ENCODE measurements around the gene TMEM273. TPM values are rescaled to one million over a fixed set of nuclear protein-coding genes. Genes with fewer than 3 reads are reported as not detected.

TMEM273 gene
- total RNA-seq, 6 experiments from 2014 or later: 0.86 to 5.3 (median 2.3) TPM

- Histone ChIP-seq H3K27me3 (no peaks in the 10 kb centered on the region), H3K36me3 (no peaks in the 10 kb centered on the region), H3K9me3 (no peaks in the 10 kb centered on the region), H3K27ac (peak within 1 kb of the TSS in 2 of 3 donors; percentile 56 to 59), H3K4me3 (peak within 1 kb of the TSS; percentile 37 to 74 (median 55)), H3K4me1 (peaks cover 0 to 24% (median 0%) of the 10 kb centered on the region in 4 donors)
- WGBS (ENCODE audit: insufficient coverage, low coverage, low lambda C conversion rate, missing lambda C conversion rate): 16% methylated on average over 7 of the region's 95 CpGs
- ATAC-seq: peak; percentile 78 to 82 (median 80)
- no peak for TF ChIP-seq POLR2A (IDR thresholded peaks at IDR 0.05)
- peak in 1 of 4 donors; percentile 9 for TF ChIP-seq CTCF (IDR thresholded peaks at IDR 0.05)
- intact Hi-C loops (cut with DNase I): no loop called here
- peak in 2 of 3 donors; percentile 48 to 62 for DNase-seq
These were observed 73.0 kb downstream of the TMEM273 start, which contains the start of gene VSTM4 for GRCh38 chr10:49115015-49115795. VSTM4 (minus strand) TSS chr10:49115522; CDS start chr10:49115485, 37 bp downstream.

- H3K27ac ChIP-seq: peak overlapping the region in 2 of 3 donors; percentile 56 to 59
- no peak for ATAC-seq
- intact Hi-C loops (cut with DNase I): no loop called here
These were observed 73.5 kb downstream of the TMEM273 start for GRCh38 chr10:49114718-49115014.

GRCh38 chr10:49113741-49114141 is 74.5 kb downstream of the TMEM273 start:
- H3K4me3 ChIP-seq: no peak overlapping the region
- ATAC-seq: no peak

More at GRCh38 chr10:49114718-49115014, 73.5 kb downstream of the TMEM273 start:
- no peak for DNase-seq
- no peaks in the 10 kb centered on the region for H3K36me3 ChIP-seq
- no peaks in the 10 kb centered on the region for H3K27me3 ChIP-seq
- peaks cover 0 to 24% (median 0%) of the 10 kb centered on the region in 4 donors for H3K4me1 ChIP-seq
- H3K9me3 ChIP-seq: no peaks in the 10 kb centered on the region
- 51% methylated on average over 9 of the region's 9 CpGs for WGBS (ENCODE audit: insufficient coverage, low coverage, low lambda C conversion rate, missing lambda C conversion rate)
- peak overlapping the region; percentile 37 to 74 (median 55) for H3K4me3 ChIP-seq
- TF ChIP-seq CTCF (IDR thresholded peaks at IDR 0.05) (no peak), POLR2A (IDR thresholded peaks at IDR 0.05) (no peak)

GRCh38 chr10:49112851-49113250 is 75.3 kb downstream of the TMEM273 start:
- H3K9me3 ChIP-seq: no peaks in the 10 kb centered on the region
- no peak for TF ChIP-seq CTCF (IDR thresholded peaks at IDR 0.05)
- no peak for TF ChIP-seq POLR2A (IDR thresholded peaks at IDR 0.05)
- H3K4me1 ChIP-seq: peaks cover 0 to 25% (median under 1%) of the 10 kb centered on the region in 4 donors
- no peak overlapping the region for H3K27ac ChIP-seq
- no peaks in the 10 kb centered on the region for H3K36me3 ChIP-seq
- DNase-seq: no peak
- intact Hi-C loops (cut with DNase I): no loop called here
- ATAC-seq: no peak
- no peaks in the 10 kb centered on the region for H3K27me3 ChIP-seq
- H3K4me3 ChIP-seq: no peak overlapping the region
- 70% methylated on average over 2 of the region's 3 CpGs for WGBS (ENCODE audit: insufficient coverage, low coverage, low lambda C conversion rate, missing lambda C conversion rate)

More at GRCh38 chr10:49113741-49114141, 74.5 kb downstream of the TMEM273 start:
- no peaks in the 10 kb centered on the region for H3K27me3 ChIP-seq
- WGBS (ENCODE audit: insufficient coverage, low coverage, low lambda C conversion rate, missing lambda C conversion rate): 75% methylated on average over 1 of the region's 3 CpGs
- H3K36me3 ChIP-seq: no peaks in the 10 kb centered on the region
- TF ChIP-seq CTCF (IDR thresholded peaks at IDR 0.05) (no peak), POLR2A (IDR thresholded peaks at IDR 0.05) (no peak)
- no peak overlapping the region for H3K27ac ChIP-seq
- intact Hi-C loops (cut with DNase I): no loop called here
- DNase-seq: no peak
- H3K9me3 ChIP-seq: no peaks in the 10 kb centered on the region
- H3K4me1 ChIP-seq: peaks cover 0 to 24% (median 0%) of the 10 kb centered on the region in 4 donors
